Coronary artery (tissue), 2 donors: Measurements from ENCODE around the gene KCND3.

Experiments used
- DNase-seq: peaks from one replicate; pipeline ENCODE4 v3.0.0-alpha.2; 2017; ENCODE audit warnings: low spot score
- H3K27ac ChIP-seq, 2 donors: fragments of 200-600 bp; sonication (generic); one replicate each; pipeline ENCODE4 v1.5.1; 2016 to 2019
- H3K4me3 ChIP-seq: fragments of 200-600 bp; sonication (generic); 2 replicates; pipeline ENCODE4 v1.5.1; 2016; ENCODE audit warnings: mild to moderate bottlenecking, moderate library complexity
- TF ChIP-seq, protein P1 (sequence below): fragments of 200-600 bp; sonication (generic); IDR thresholded peaks from one replicate; pipeline ENCODE4 v1.5.1; 2019; ENCODE audit warnings: antibody characterized with exemption

KCND3 gene

DNA sequence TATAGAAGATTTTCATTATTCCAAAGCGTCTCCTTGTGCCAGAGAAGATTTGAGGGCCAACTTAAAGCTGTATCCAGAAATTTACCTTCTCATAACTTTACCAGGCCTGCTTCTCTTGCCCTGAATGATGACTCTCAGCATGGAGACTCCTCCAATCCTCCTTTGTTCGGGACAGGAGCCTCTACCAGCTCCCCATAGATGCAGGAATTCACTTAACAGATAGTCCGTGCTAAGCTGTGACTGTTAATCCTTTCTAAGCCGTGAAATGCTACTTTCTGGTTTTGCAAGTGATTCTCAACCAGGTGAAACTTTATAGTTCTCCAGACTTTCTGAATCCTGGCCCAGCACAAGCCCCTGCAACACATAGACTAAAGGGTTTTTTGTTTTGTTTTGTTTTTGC is 31.8 kb upstream of the KCND3 start:
- no peak for DNase-seq
- TF ChIP-seq, protein P1, sequence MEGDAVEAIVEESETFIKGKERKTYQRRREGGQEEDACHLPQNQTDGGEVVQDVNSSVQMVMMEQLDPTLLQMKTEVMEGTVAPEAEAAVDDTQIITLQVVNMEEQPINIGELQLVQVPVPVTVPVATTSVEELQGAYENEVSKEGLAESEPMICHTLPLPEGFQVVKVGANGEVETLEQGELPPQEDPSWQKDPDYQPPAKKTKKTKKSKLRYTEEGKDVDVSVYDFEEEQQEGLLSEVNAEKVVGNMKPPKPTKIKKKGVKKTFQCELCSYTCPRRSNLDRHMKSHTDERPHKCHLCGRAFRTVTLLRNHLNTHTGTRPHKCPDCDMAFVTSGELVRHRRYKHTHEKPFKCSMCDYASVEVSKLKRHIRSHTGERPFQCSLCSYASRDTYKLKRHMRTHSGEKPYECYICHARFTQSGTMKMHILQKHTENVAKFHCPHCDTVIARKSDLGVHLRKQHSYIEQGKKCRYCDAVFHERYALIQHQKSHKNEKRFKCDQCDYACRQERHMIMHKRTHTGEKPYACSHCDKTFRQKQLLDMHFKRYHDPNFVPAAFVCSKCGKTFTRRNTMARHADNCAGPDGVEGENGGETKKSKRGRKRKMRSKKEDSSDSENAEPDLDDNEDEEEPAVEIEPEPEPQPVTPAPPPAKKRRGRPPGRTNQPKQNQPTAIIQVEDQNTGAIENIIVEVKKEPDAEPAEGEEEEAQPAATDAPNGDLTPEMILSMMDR = no peak
- Histone ChIP-seq H3K27ac (no peak overlapping the region), H3K4me3 (no peak overlapping the region)

- no peak for DNase-seq
- TF ChIP-seq, protein P1 = no peak
- no peak overlapping the region for H3K4me3 ChIP-seq
- no peak overlapping the region for H3K27ac ChIP-seq
These were observed 27.7 kb upstream of the KCND3 start for GRCh38 chr1:112017183-112017582.

DNA sequence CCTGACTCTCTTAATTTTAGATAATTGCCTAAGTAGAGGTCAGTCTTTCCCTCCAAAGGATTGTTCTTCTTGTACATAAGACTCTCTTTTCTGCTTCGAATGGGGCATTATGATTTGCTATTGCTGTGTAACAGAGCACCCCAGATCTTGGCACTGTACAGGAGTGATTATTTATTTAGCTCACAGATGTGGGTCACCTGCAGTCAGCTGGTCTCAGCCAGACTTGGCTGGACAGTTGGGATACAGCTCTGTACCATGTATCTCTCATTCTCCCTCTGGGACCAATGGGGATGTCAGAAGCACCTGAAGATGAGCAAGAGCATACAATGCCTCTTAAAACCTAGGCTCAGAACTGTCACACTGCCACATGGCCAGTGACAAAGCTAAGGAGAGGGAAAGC is 23.4 kb upstream of the KCND3 start:
- TF ChIP-seq, protein P1 = no peak
- Histone ChIP-seq H3K27ac (no peak overlapping the region), H3K4me3 (no peak overlapping the region)
- no peak for DNase-seq

- Histone ChIP-seq H3K4me3 (no peak overlapping the region), H3K27ac (no peak overlapping the region)
- TF ChIP-seq, protein P1 = no peak
- no peak for DNase-seq
These were observed 21.7 kb upstream of the KCND3 start for GRCh38 chr1:112011202-112011601.

- Histone ChIP-seq H3K27ac (no peak overlapping the region), H3K4me3 (no peak overlapping the region)
- TF ChIP-seq, protein P1 = no peak
- no peak for DNase-seq
These were observed 17.7 kb upstream of the KCND3 start for GRCh38 chr1:112007169-112007568.

- H3K4me3 ChIP-seq = no peak overlapping the region
- TF ChIP-seq, protein P1 = no peak
- H3K27ac ChIP-seq = no peak overlapping the region
- DNase-seq = no peak
These were observed 17.1 kb upstream of the KCND3 start for GRCh38 chr1:112006416-112007025.

GRCh38 chr1:112004076-112004475 is 14.6 kb upstream of the KCND3 start:
- Histone ChIP-seq H3K4me3 (no peak overlapping the region), H3K27ac (no peak overlapping the region)
- no peak for DNase-seq
- TF ChIP-seq, protein P1 = no peak
